Stimulated activated naive CD8-positive, alpha-beta T cell treated with anti-CD3 and anti-CD28 coated beads, Interleukin-15, Interleukin-2, amounts not matched to agents 100 ng/mL and 50 ng/mL, for 24 hours (primary cell): ENCODE data around the gene NDUFS6.
"Not testable (repeated sequence)": the region's sequence is repeated elsewhere in the genome, so short reads cannot be mapped to it uniquely, and the experiment has no call there.

Source experiments
- H3K27ac Mint-ChIP-seq: one replicate; pipeline ENCODE4 v1.8.0; 2021; ENCODE audit warnings: mild to moderate bottlenecking, mixed read lengths
- H3K27me3 Mint-ChIP-seq: one replicate; pipeline ENCODE4 v1.8.0; 2021; ENCODE audit warnings: mixed read lengths
- H3K36me3 Mint-ChIP-seq: one replicate; pipeline ENCODE4 v1.8.0; 2021; ENCODE audit warnings: low read depth, mixed read lengths
- H3K4me1 Mint-ChIP-seq: one replicate; pipeline ENCODE4 v1.8.0; 2021; ENCODE audit warnings: low read depth, mixed read lengths
- H3K4me3 Mint-ChIP-seq: one replicate; pipeline ENCODE4 v1.8.0; 2021; ENCODE audit warnings: mild to moderate bottlenecking, mixed read lengths
- H3K9me3 Mint-ChIP-seq: one replicate; pipeline ENCODE4 v1.8.0; 2021; ENCODE audit warnings: mixed read lengths

NDUFS6 gene

DNA sequence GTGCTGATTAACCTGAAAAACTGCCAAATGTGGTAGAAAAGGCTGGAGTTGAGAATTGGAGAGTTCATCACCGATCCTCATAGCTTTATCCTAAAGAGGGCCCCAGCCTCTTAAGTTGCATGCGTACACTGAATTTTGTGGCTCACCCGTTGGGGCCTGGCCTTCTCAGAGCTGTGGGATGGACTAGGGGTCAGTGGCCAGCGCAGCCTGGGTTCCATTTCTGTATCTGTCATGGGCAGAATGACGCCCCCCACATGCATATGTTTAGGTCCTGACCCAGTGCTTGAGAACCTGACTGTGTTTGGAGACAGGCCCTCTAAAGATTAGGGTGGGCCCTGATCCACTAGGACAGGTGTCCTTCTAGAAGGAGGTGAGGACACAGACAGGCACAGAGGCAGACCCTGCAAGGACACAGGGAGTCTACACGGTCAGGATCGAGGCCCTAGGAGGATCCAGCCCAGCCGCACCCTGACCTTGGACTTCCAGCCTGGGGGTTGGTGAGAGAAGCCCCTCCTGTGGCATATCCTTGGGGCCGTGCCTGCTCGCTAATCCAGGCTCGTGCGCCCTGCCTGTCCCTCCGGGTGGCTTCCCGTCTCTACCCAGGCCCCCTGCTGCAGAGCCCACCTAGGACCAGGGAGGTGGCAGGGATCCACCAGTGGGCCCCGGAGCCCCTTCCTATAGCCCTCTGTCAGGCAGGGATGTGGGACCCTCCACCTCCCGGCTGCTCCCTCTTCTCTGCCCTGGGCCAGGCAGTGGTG lies 32.2 kb downstream of the NDUFS6 start:
- Mint-ChIP-seq H3K4me3 (no peak overlapping the region), H3K4me1 (no peaks in the 10 kb centered on the region), H3K9me3 (no peaks in the 10 kb centered on the region), H3K36me3 (no peaks in the 10 kb centered on the region), H3K27me3 (no peaks in the 10 kb centered on the region), H3K27ac (no peak overlapping the region)

DNA sequence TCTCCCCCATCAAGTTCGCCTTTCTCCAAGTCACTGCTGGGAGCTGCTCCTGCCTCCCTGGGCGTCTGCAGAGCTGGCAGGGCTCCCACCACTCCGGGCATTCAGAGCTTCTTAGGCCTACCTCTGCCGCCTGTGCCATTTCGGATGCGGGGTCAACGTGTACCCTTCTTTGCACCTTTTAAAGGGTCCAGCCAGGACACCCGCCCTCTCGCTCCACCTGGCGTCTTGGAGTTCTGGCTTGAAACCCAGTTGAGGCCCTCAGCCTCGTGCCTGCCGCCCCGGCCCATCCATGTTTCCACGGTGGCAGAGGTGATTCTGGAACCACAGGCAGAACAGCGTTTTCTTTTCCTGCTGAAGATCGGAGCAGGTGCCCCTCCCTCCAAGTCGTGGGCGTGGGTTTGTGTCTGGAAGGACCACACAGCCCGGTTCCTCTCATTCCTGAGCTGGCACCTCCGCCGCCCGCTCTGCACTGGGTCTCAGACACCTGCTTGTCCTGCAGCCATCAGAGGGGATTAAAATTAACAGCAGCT lies 32.9 kb downstream of the NDUFS6 start:
- H3K27ac Mint-ChIP-seq: no peak overlapping the region
- no peak overlapping the region for H3K4me3 Mint-ChIP-seq
- no peaks in the 10 kb centered on the region for H3K4me1 Mint-ChIP-seq
- peaks cover under 1% of the 10 kb centered on the region for H3K27me3 Mint-ChIP-seq
- H3K36me3 Mint-ChIP-seq: no peaks in the 10 kb centered on the region
- H3K9me3 Mint-ChIP-seq: no peaks in the 10 kb centered on the region

DNA sequence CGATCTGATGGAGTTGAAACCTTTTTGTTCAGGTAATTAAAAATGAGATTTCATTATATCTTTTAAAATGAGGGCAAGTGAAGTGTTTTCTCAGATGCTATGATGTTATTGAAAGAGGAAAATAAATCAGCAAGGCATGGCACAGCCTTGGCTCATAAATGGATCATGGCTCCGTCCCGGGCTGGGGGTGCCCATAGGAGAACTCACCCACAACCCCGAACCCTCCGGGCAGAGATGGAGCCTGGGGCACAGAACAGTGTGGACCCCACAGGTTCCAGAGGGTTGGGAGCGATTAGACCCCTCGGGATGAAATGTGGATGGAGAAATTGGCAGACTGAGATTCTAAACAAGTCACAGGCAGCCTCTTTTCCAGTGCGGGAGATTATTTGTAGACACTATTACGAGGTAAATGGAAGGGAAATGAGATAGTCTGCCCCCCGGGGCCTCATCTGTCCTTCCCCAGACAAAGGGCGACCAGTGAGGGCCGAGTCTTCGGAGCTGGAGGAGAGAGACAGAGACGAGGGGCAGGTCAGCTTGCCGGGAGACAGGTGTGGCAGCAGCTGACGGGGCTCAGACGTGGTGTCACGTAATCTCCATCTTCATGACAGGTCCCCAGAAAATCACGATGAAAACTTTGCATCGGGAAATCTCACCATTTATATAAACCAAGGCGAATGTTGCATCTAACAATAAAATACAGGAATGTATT lies 33.7 kb downstream of the NDUFS6 start:
- Mint-ChIP-seq H3K27ac (no peak overlapping the region), H3K36me3 (no peaks in the 10 kb centered on the region), H3K4me1 (no peaks in the 10 kb centered on the region), H3K27me3 (peaks cover 3% of the 10 kb centered on the region), H3K4me3 (no peak overlapping the region), H3K9me3 (no peaks in the 10 kb centered on the region)

DNA sequence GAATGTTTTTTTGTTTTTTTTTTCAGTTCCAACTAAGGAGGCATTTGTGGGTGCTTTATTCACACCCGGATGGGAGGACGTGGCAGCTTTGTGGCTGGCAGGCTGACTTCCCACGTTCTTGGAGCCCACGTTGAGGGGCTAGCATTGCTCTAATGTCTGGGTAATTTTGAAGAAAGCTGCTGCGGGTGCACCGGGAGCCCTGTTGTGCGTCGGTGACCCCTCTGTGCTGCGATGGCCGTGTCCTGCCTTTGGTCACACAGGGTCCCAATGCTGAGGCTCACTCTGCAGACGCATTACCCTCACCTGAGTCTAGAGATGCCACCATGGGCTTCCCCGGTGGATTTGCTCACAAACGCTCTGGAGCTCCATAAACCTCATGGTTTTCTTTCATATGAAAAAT lies 34.2 kb downstream of the NDUFS6 start:
- H3K9me3 Mint-ChIP-seq: no peaks in the 10 kb centered on the region
- H3K4me3 Mint-ChIP-seq: no peak overlapping the region
- H3K27me3 Mint-ChIP-seq: peaks cover 4% of the 10 kb centered on the region
- no peaks in the 10 kb centered on the region for H3K36me3 Mint-ChIP-seq
- H3K27ac Mint-ChIP-seq: no peak overlapping the region
- no peaks in the 10 kb centered on the region for H3K4me1 Mint-ChIP-seq

DNA sequence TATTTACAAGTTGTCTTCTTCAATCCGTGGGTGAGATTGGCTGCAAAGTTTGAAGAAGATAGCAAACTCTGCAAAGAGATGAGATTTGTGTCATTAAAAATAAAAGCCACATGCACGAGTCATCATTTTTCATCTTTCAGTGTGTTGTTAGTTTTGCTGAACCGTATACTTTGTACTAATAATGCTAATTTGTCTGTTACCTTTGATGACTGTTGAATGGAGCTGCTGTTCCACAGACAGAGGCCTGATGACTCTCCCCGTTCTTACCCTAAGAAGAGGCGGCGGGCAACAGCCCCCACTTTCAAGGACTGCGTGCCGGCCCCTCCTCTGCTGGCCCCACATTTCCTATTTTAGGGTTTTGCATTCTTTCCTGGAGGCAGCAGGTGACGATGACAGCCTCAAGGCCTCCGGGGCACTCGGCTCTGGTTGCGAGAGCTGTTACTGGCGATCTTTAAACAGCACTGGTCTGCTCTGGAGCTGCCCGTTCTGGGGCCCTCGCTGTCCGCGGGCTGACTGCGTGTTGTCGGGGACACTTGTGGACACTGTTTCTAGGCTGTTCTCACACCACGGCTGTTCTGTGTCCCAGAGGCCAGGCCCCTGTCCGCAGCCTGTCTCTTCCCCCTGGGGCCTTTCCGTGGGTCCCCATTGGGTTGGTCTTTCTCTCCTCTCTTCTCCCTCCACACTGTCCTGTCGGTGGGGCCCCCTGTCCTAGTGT lies 35.1 kb downstream of the NDUFS6 start:
- H3K27ac Mint-ChIP-seq: no peak overlapping the region
- H3K4me1 Mint-ChIP-seq: no peaks in the 10 kb centered on the region
- H3K9me3 Mint-ChIP-seq: no peaks in the 10 kb centered on the region
- H3K27me3 Mint-ChIP-seq: peaks cover 7% of the 10 kb centered on the region
- H3K4me3 Mint-ChIP-seq: no peak overlapping the region
- no peaks in the 10 kb centered on the region for H3K36me3 Mint-ChIP-seq

DNA sequence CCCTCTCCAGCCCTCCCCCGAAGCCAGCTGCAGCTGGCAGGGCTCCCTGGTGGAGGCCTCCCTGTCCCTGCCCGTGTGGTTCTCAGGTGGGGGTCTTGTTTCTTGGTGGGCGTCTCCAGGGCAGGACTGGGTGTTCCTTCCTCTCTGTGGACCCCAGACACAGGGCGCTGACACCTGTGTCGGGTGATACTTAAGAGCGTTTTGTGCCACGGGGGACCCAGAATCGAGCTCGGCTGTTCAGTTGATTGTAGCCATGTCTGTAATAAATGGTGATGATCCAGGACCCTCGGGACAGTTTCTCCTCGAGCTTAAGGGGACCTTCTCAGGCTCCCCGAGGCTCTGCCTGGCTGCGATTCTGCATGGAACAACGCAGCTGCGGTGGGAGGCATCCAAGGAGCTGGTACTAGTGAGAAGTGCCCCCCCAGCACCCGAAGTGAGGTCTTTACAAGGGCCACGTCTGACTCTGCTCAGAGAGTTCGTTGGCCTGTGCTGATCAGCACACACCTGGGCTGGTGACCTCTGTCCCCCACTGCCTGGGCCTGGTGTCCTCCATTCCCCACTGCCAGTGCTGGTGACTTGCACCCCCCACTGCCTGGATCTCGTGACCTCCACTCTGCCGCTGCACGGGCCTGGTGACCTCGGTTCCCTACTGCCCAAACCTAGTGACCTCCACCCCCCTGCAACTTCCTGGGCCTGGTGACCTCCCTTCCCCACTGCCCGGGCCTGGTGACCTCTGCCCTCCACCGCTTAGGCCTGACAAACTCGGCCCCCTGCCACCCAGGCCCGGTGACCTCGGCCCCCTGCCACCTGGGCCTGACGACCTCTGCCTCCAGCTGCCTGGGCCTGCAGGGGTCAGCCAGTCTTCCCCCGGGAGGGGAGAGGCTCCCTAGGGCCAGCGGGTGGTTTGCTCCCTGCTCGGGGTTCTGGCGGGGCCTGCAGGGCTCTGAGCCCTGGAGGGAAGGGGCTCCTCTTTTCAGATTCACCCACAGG lies 36.0 kb downstream of the NDUFS6 start:
- Mint-ChIP-seq H3K27me3 (peaks cover 11% of the 10 kb centered on the region), H3K36me3 (no peaks in the 10 kb centered on the region), H3K9me3 (no peaks in the 10 kb centered on the region), H3K4me3 (no peak overlapping the region), H3K27ac (no peak overlapping the region), H3K4me1 (no peaks in the 10 kb centered on the region)

DNA sequence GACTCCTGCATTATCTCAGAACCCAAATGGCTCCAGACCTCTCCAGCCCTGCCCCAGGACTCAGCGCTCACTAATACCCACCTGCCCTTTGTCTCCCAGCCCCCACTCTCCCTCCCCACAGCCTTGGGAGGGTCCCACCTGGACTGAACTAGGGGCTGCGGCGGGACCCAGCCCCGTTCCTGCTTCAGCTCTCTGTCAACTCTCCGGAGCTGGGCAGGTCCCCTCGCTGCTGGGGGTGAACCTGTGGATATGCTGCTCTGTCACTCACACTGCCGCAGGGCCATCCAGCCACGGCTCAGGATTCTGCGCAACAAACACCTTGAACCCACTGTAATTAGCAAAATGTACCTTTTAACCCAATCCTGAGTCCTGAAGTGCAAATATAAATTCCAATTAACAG lies 36.8 kb downstream of the NDUFS6 start:
- H3K4me1 Mint-ChIP-seq: no peaks in the 10 kb centered on the region
- H3K36me3 Mint-ChIP-seq: no peaks in the 10 kb centered on the region
- no peak overlapping the region for H3K4me3 Mint-ChIP-seq
- no peak overlapping the region for H3K27ac Mint-ChIP-seq
- no peaks in the 10 kb centered on the region for H3K9me3 Mint-ChIP-seq
- H3K27me3 Mint-ChIP-seq: peaks cover 15% of the 10 kb centered on the region

DNA sequence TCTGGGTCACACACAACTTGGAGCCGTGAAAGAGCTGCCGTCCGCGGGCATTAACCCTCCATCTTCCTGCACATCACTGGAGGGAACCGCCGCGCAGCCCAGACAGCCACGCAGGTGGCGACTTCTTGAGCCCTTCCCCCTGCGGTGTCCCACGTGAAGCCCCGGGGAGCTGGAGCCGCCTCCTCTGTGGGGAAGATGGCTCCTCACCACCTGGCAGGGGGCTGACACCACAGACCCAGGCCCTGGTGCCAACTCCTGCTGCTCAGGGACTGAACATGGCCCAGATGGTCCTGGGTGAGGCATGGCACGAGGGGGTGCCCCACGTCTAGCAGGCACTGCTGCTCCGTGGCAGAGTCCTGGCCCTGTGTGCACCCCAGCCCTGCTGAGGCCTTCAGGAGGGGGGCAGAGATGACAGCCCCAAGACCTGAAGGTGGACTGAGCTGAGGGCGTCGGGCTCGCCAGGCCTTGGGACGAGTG lies 38.9 kb downstream of the NDUFS6 start:
- Mint-ChIP-seq H3K27ac (no peak overlapping the region), H3K4me3 (no peak overlapping the region), H3K36me3 (no peaks in the 10 kb centered on the region), H3K27me3 (peaks cover 15% of the 10 kb centered on the region), H3K4me1 (no peaks in the 10 kb centered on the region), H3K9me3 (no peaks in the 10 kb centered on the region)

DNA sequence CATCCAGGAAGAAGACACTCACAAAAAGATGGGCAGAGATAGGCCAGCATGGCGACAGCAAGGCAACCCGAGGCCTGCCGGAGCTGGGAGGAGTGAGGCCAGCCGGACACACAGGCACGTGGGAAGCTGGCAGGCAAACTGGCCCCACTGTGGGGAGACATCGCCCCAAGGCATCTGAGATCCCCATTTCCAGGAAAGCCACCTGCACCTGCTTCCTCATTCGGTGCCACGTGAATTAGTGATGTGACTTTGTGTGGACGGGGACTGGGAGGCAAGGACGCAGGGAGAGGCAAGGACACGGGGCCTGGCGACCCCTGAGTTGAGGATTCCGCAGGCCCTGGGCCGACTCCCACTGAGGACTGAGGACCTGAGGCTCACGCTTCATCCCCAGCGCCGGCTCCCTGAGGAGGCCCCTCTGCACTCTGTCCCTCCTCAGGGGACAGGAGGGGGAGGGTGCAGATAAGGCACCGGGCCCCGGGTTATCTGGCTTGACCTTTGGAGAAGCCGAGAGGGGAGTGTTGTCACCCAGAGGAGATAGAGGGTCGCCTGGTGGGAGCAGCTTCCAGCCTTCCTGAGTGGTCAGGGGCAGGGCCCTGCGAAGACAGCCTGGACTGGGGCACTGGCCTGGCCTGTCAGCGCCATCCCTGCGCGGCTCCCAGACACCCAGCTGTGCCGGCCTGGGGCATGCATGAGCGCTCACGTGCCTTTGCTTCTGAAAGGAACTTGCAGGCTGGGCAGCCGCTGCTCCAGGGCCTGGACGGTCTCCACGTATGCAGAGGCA lies 39.7 kb downstream of the NDUFS6 start:
- H3K4me3 Mint-ChIP-seq: no peak overlapping the region
- no peaks in the 10 kb centered on the region for H3K9me3 Mint-ChIP-seq
- peaks cover 15% of the 10 kb centered on the region for H3K27me3 Mint-ChIP-seq
- H3K27ac Mint-ChIP-seq: no peak overlapping the region
- no peaks in the 10 kb centered on the region for H3K36me3 Mint-ChIP-seq
- H3K4me1 Mint-ChIP-seq: no peaks in the 10 kb centered on the region

DNA sequence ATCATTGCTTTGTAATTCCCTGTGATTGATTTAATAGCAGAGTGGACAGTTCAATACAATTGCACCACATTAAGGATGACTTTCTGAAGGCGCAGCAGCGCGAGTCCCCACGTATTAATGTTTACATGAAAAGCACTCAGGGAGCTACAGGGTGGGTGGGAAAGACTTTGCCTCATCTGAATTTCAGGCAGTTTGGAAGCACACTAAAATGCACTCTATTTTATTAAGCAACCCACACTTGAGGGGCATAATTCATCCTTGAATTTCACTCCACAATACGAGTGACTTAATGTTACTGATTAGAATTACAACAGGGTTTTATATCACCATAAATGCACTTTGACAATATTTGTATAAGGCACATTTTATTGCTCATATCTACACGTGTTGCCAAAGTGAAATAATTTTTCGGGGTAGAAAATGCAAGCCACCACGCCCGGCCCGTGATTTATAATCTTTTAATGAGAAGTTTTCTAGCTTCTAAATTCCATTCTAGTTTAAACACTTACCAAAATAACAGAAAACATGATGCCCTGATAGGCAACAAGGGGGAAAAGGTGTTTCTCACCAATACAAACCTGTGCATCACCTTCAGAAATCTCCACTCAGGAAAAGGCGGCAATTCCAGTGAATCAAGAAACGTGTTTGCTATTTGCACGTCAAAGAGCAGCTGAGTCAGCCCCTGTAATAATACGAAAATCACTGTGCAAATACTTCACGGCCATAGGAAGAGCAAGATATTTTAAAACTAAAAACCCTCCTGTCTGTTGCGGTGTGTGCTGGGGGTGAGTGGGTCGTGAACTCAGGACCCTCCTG lies 41.0 kb downstream of the NDUFS6 start:
- H3K27me3 Mint-ChIP-seq: peaks cover 16% of the 10 kb centered on the region

DNA sequence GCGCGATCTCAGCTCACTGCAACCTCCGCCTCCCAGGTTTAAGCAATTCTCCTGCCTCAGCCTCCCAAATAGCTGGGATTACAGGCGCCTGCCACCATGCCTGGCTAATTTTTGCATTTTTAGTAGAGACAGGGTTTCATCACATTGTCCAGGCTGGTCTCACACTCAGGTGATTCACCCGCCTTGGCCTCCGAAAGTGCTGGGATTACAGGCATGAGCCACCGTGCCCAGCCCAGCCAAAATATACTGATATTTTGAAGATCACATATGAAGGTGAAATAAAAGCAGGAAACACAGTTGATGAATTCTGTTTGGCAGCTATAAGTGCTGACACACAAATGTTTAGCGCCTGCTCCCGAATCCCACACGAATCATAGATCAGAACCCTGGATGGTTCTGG lies 42.6 kb downstream of the NDUFS6 start:
- H3K27me3 Mint-ChIP-seq: peaks cover 29% of the 10 kb centered on the region
- not testable (repeated sequence) for H3K27ac Mint-ChIP-seq, H3K4me3 Mint-ChIP-seq, H3K4me1 Mint-ChIP-seq, H3K36me3 Mint-ChIP-seq, H3K9me3 Mint-ChIP-seq

More for the DNA sequence above, 41.0 kb downstream of the NDUFS6 start:
- H3K4me3 Mint-ChIP-seq: no peak overlapping the region
- no peaks in the 10 kb centered on the region for H3K9me3 Mint-ChIP-seq
- H3K4me1 Mint-ChIP-seq: no peaks in the 10 kb centered on the region
- H3K27ac Mint-ChIP-seq: no peak overlapping the region
- no peaks in the 10 kb centered on the region for H3K36me3 Mint-ChIP-seq

DNA sequence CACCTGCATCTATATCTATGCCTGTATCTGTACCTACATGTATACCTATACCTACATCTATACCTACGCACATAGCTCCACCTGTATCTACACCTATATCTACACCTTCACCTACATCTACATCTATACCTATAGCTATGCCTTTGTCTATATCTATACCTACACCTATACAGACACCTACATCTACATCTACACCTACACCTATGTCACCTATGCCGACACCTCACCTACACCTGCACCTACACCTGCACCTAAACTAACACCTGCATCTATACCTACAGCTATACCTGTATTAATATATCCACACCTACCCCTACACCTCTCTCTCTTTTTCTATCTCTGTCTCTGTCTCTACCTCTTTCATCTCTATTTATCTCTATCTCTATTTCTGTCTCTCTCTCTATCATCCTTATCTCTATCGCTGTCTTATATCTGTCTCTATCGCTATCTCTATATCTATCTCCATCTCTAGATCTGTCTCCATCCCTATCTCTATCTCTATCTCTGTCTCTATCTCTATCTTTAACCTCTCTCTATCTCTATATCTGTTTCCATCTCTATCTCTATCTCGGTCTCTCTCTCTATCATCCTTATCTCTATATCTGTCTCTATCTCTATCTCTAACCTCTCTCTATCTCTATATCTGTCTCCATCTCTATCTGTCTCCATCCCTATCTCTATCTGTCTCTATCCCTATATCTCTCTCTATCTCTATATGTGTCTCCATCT lies 43.7 kb downstream of the NDUFS6 start:
- H3K9me3 Mint-ChIP-seq: no peaks in the 10 kb centered on the region
- no peaks in the 10 kb centered on the region for H3K36me3 Mint-ChIP-seq
- no peak overlapping the region for H3K4me3 Mint-ChIP-seq
- H3K27ac Mint-ChIP-seq: no peak overlapping the region
- H3K4me1 Mint-ChIP-seq: no peaks in the 10 kb centered on the region
- peaks cover 35% of the 10 kb centered on the region for H3K27me3 Mint-ChIP-seq
